Left renal cortex interstitium (tissue), 4 donors: ENCODE data around the gene TTC36. TPM values are rescaled to one million over a fixed set of nuclear protein-coding genes. Genes with fewer than 3 reads are reported as not detected.
"Not testable (repeated sequence)": the region's sequence is repeated elsewhere in the genome, so short reads cannot be mapped to it uniquely, and the experiment has no call there.

Experiments
- DNase-seq, 4 donors: peaks; one replicate each; pipeline ENCODE4 v3.0.0-alpha.2; 2013; ENCODE audit warnings: low read depth in 4 of 4, low spot score in 2 of 4, missing footprints in 1 of 4
- polyA plus RNA-seq, 4 donors: library from polyadenylated mRNA; unstranded; fragments of 120-200 nt; gene quantifications; one replicate each; pipeline ENCODE4 v1.2.1, GENCODE V29; 2013; ENCODE audit not compliant: insufficient read length in 4 of 4

Gene TTC36
- polyA plus RNA-seq, 4 donors: 1.2 to 3.2 (median 1.8) TPM

GRCh38 chr11:118574636-118575035, 47.4 kb downstream of the TTC36 start:
- no peak for DNase-seq

DNA sequence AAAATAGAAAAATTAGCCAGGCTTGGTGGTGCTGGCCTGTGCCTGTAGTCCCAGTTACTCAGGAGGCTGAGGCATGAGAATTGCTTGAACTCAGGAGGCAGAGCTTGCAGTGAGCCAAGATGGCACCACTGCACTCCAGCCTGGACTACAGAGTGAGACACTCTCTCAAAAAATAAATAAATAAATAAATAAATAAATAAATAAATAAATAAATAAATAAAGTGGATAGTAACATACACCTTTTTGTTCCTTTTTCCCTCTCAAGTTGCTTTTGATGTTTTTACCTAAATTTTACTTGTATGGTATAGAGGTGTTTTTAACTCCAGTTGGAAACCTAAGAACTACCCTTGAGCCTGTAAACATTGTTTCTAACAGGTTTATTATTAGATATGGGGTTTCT, 50.7 kb downstream of the TTC36 start:
- DNase-seq: not testable (repeated sequence)

Other genes starting within 250 kb of the TTC36 start
- gene CD3E, start 222.7 kb upstream of the TTC36 start, polyA plus RNA-seq: under 1 TPM; 0.28 to 0.51 (median 0.38) TPM
- gene CD3D, start 184.8 kb upstream of the TTC36 start, polyA plus RNA-seq: under 1 TPM in 2 of 4 donors, not detected in 2; 0.22 to 0.38 TPM
- under 1 TPM; 0.18 to 0.24 (median 0.21) TPM for gene CD3G, start 183.1 kb upstream of the TTC36 start, polyA plus RNA-seq
- 10 to 100 TPM; 30.2 to 50.1 (median 39.8) TPM for gene UBE4A, start 167.9 kb upstream of the TTC36 start, polyA plus RNA-seq
- 100 to 1,000 TPM; 381 to 539 (median 454) TPM for gene ATP5MG, start 125.9 kb upstream of the TTC36 start, polyA plus RNA-seq
- gene KMT2A, start 91.0 kb upstream of the TTC36 start, polyA plus RNA-seq: 10 to 100 TPM; 31.8 to 54.5 (median 44.2) TPM
- 10 to 100 TPM; 24.5 to 34.1 (median 30.4) TPM for gene TMEM25, start 3.7 kb downstream of the TTC36 start, polyA plus RNA-seq
- 10 to 100 TPM; 41.7 to 48.0 (median 45.8) TPM for gene IFT46, start 38.5 kb downstream of the TTC36 start, polyA plus RNA-seq
- 100 to 1,000 TPM; 154 to 193 (median 169) TPM for gene ARCN1, start 44.9 kb downstream of the TTC36 start, polyA plus RNA-seq
- gene PHLDB1, start 80.1 kb downstream of the TTC36 start, polyA plus RNA-seq: 100 to 1,000 TPM; 103 to 191 (median 146) TPM
- 1 to 10 TPM in 3 of 4 donors, under 1 TPM in 1; 0.78 to 2.3 (median 1.8) TPM for gene TREH, start 152.2 kb downstream of the TTC36 start, polyA plus RNA-seq